ENCODE results near the gene GSTA3.
A peak's percentile ranks its signal among the peaks of the same experiment; 100 is the strongest.
"Not testable (repeated sequence)": the region's sequence is repeated elsewhere in the genome, so short reads cannot be mapped to it uniquely, and the experiment has no call there.

GSTA3 gene

GRCh38 chr6:52909531-52909930, at the start of gene GSTA3:
GSTA3 (minus strand) TSS chr6:52909698; CDS start chr6:52905834, 3,864 bp downstream.
- no peak for DNase-seq

GRCh38 chr6:52958546-52959255, 49.2 kb upstream of the GSTA3 start:
- DNase-seq, result no peak

- DNase-seq, result no peak
These were observed 46.4 kb upstream of the GSTA3 start for GRCh38 chr6:52955871-52956270.

- DNase-seq, result no peak
These were observed 44.7 kb upstream of the GSTA3 start for GRCh38 chr6:52953911-52954839.

- no peak for DNase-seq
These were observed 36.8 kb upstream of the GSTA3 start for GRCh38 chr6:52946306-52946705.

- not testable (repeated sequence) for DNase-seq
These were observed 33.3 kb upstream of the GSTA3 start for GRCh38 chr6:52942821-52943220.

GRCh38 chr6:52942221-52942620, 32.7 kb upstream of the GSTA3 start:
- no peak for DNase-seq

GRCh38 chr6:52937908-52938307, 28.4 kb upstream of the GSTA3 start:
- DNase-seq, result peak; percentile 3

- DNase-seq, result no peak
These were observed 24.3 kb upstream of the GSTA3 start for GRCh38 chr6:52933778-52934177.

- no peak for DNase-seq
These were observed 21.9 kb upstream of the GSTA3 start for GRCh38 chr6:52931351-52931750.

- peak; percentile 94 for DNase-seq
These were observed 20.0 kb upstream of the GSTA3 start for GRCh38 chr6:52929321-52930164.

GRCh38 chr6:52927451-52927850, 18.0 kb upstream of the GSTA3 start:
- no peak for DNase-seq

GRCh38 chr6:52925919-52926792, 16.7 kb upstream of the GSTA3 start:
- DNase-seq, result no peak

GRCh38 chr6:52925042-52925441, 15.5 kb upstream of the GSTA3 start:
- DNase-seq, result no peak

GRCh38 chr6:52923689-52924088, 14.2 kb upstream of the GSTA3 start:
- not testable (repeated sequence) for DNase-seq

GRCh38 chr6:52922161-52922560, 12.7 kb upstream of the GSTA3 start:
- no peak for DNase-seq

GRCh38 chr6:52921743-52922142, 12.2 kb upstream of the GSTA3 start:
- DNase-seq, result no peak

- DNase-seq, result not testable (repeated sequence)
These were observed 10.0 kb upstream of the GSTA3 start for GRCh38 chr6:52919511-52919910.

- DNase-seq, result not testable (repeated sequence)
These were observed 9.3 kb upstream of the GSTA3 start for GRCh38 chr6:52918771-52919170.

- DNase-seq, result not testable (repeated sequence)
These were observed 8.7 kb upstream of the GSTA3 start for GRCh38 chr6:52918027-52918686.

GRCh38 chr6:52914516-52914915, 5.0 kb upstream of the GSTA3 start:
- no peak for DNase-seq
